Measurements from ENCODE around the gene ARID1B. TPM values are rescaled to one million over a fixed set of nuclear protein-coding genes. Genes with fewer than 3 reads are reported as not detected.

ARID1B gene
- total RNA-seq, 2 experiments from 2014 or later = 90.1 to 164 TPM

- Histone ChIP-seq H3K27ac (ENCODE audit: low read depth, low read length, poor library complexity, severe bottlenecking) (no peak overlapping the region), H3K79me2 (ENCODE audit: insufficient read depth, low read depth, low read length) (peaks cover 50% of the 10 kb centered on the region), H4K20me1 (ENCODE audit: insufficient read depth, low read length) (peaks cover 12% of the 10 kb centered on the region; the same call in 1 of the 2 replicates), H3K4me3 (ENCODE audit: low read depth, low read length, poor library complexity, severe bottlenecking) (no peak overlapping the region), H3K4me2 (ENCODE audit: low read length) (no peak overlapping the region), H2AFZ (ENCODE audit: low read length) (no peak overlapping the region), H3K36me3 (ENCODE audit: insufficient read depth, low read length) (peaks cover 14% of the 10 kb centered on the region; the same call in 1 of the 2 replicates), H3K9me2 (ENCODE audit: insufficient read depth, low read length) (no peaks in the 10 kb centered on the region), H3K9me3 (ENCODE audit: low read length) (peaks cover 12% of the 10 kb centered on the region), H3K4me1 (ENCODE audit: insufficient read depth, low read length, poor library complexity, severe bottlenecking) (peaks cover 30% of the 10 kb centered on the region)
- TF ChIP-seq CTCF (conservative IDR thresholded peaks at IDR 0.05; ENCODE audit: low read length) (no peak), EZH2phosphoT487 (IDR thresholded peaks at IDR 0.05; ENCODE audit: borderline replicate concordance, low read depth, low read length) (no peak)
- BruUV-seq (replicated peaks) = no TSS peak
- ChIA-PET CTCF (ENCODE audit: unreplicated experiment) (no interaction called here), POLR2A (interaction anchor here (1.0 kb wide), 1 partner anchor 104 kb away, joined by 13 read pairs; no protein-coding TSS in a partner anchor)
- no peak for DNase-seq (ENCODE audit: low spot score)
- intact Hi-C loops (cut with micrococcal nuclease; ENCODE audit: unreplicated experiment) = loop anchor here (5.0 kb wide), 1 partner anchor 462 kb away; no protein-coding TSS in a partner anchor
Measured at GRCh38 chr6:157023958-157024357, 246.8 kb downstream of the ARID1B start.

GRCh38 chr6:157024745-157025144, 247.6 kb downstream of the ARID1B start:
- Histone ChIP-seq H3K4me1 (ENCODE audit: insufficient read depth, low read length, poor library complexity, severe bottlenecking) (peaks cover 22% of the 10 kb centered on the region), H2AFZ (ENCODE audit: low read length) (no peak overlapping the region), H3K4me3 (ENCODE audit: low read depth, low read length, poor library complexity, severe bottlenecking) (no peak overlapping the region), H3K27ac (ENCODE audit: low read depth, low read length, poor library complexity, severe bottlenecking) (no peak overlapping the region), H3K36me3 (ENCODE audit: insufficient read depth, low read length) (peaks cover 14% of the 10 kb centered on the region; the same call in 1 of the 2 replicates), H3K79me2 (ENCODE audit: insufficient read depth, low read depth, low read length) (peaks cover 42% of the 10 kb centered on the region), H4K20me1 (ENCODE audit: insufficient read depth, low read length) (peaks cover 12% of the 10 kb centered on the region; the same call in 1 of the 2 replicates), H3K9me3 (ENCODE audit: low read length) (peaks cover 12% of the 10 kb centered on the region), H3K9me2 (ENCODE audit: insufficient read depth, low read length) (no peaks in the 10 kb centered on the region), H3K4me2 (ENCODE audit: low read length) (no peak overlapping the region)
- CTCF ChIA-PET (ENCODE audit: unreplicated experiment) = no interaction called here
- TF ChIP-seq EZH2phosphoT487 (IDR thresholded peaks at IDR 0.05; ENCODE audit: borderline replicate concordance, low read depth, low read length) = no peak
- TF ChIP-seq CTCF (conservative IDR thresholded peaks at IDR 0.05; ENCODE audit: low read length) = no peak
- no peak for DNase-seq (ENCODE audit: low spot score)
- BruUV-seq (replicated peaks) = no TSS peak
- POLR2A ChIA-PET = interaction anchor here (0.5 to 0.7 kb wide), 2 partner anchors 134 to 461 kb away, joined by 3 read pairs; no protein-coding TSS in a partner anchor
- intact Hi-C loops (cut with micrococcal nuclease; ENCODE audit: unreplicated experiment) = loop anchor here (5.0 kb wide), 1 partner anchor 462 kb away; no protein-coding TSS in a partner anchor

- H3K4me3 ChIP-seq (ENCODE audit: low read depth, low read length, poor library complexity, severe bottlenecking) = no peak overlapping the region
- H3K4me2 ChIP-seq (ENCODE audit: low read length) = no peak overlapping the region
- TF ChIP-seq EZH2phosphoT487 (IDR thresholded peaks at IDR 0.05; ENCODE audit: borderline replicate concordance, low read depth, low read length) = no peak
- no peak for TF ChIP-seq CTCF (conservative IDR thresholded peaks at IDR 0.05; ENCODE audit: low read length)
- intact Hi-C loops (cut with micrococcal nuclease; ENCODE audit: unreplicated experiment) = no loop called here
- H4K20me1 ChIP-seq (ENCODE audit: insufficient read depth, low read length) = peaks cover 12% of the 10 kb centered on the region; the same call in 1 of the 2 replicates
- no peaks in the 10 kb centered on the region for H3K9me2 ChIP-seq (ENCODE audit: insufficient read depth, low read length)
- peaks cover 14% of the 10 kb centered on the region; the same call in 1 of the 2 replicates for H3K36me3 ChIP-seq (ENCODE audit: insufficient read depth, low read length)
- H2AFZ ChIP-seq (ENCODE audit: low read length) = no peak overlapping the region
- peaks cover 15% of the 10 kb centered on the region for H3K4me1 ChIP-seq (ENCODE audit: insufficient read depth, low read length, poor library complexity, severe bottlenecking)
- H3K79me2 ChIP-seq (ENCODE audit: insufficient read depth, low read depth, low read length) = peaks cover 35% of the 10 kb centered on the region
- no peak for DNase-seq (ENCODE audit: low spot score)
- H3K9me3 ChIP-seq (ENCODE audit: low read length) = peaks cover 12% of the 10 kb centered on the region
- ChIA-PET CTCF (ENCODE audit: unreplicated experiment) (no interaction called here), POLR2A (no interaction called here)
- BruUV-seq (replicated peaks) = no TSS peak
- H3K27ac ChIP-seq (ENCODE audit: low read depth, low read length, poor library complexity, severe bottlenecking) = no peak overlapping the region
Measured at GRCh38 chr6:157025437-157025836, 248.3 kb downstream of the ARID1B start.

All from OCI-LY7 (cell line).